Colonic mucosa (tissue), 4 donors: ENCODE measurements around the gene LRRC10B. TPM values are rescaled to one million over a fixed set of nuclear protein-coding genes. Genes with fewer than 3 reads are reported as not detected.

Experiments
- DNase-seq: peaks from one replicate; pipeline ENCODE4 v3.0.0-alpha.2; 2020
- H3K27ac ChIP-seq: fragments of 200-600 bp; one replicate; pipeline ENCODE4 v1.8.0; 2021
- H3K27me3 ChIP-seq: fragments of 200-600 bp; one replicate; pipeline ENCODE4 v1.8.0; 2021
- H3K36me3 ChIP-seq: fragments of 200-600 bp; one replicate; pipeline ENCODE4 v1.8.0; 2021
- H3K4me1 ChIP-seq: fragments of 200-600 bp; one replicate; pipeline ENCODE4 v1.8.0; 2021; ENCODE audit warnings: mild to moderate bottlenecking
- H3K4me3 ChIP-seq: fragments of 200-600 bp; one replicate; pipeline ENCODE4 v1.8.0; 2021
- H3K9ac ChIP-seq, 2 donors: one replicate each; pipeline ENCODE4 v1.7.0; 2013; ENCODE audit warnings: control low read depth in 2 of 2, low read depth in 2 of 2, low read length in 2 of 2
- H3K9me3 ChIP-seq: fragments of 200-600 bp; one replicate; pipeline ENCODE4 v1.8.0; 2021
- CTCF ChIP-seq: fragments of 200-600 bp; IDR thresholded peaks from one replicate; pipeline ENCODE4 v1.8.0; 2022; ENCODE audit warnings: antibody characterized with exemption, mild to moderate bottlenecking
- intact Hi-C: fragments of 100-400 bp; cut with DNase I; formaldehyde crosslinking; loops from one replicate; pipeline ENCODE4 v1.14.1; 2022
- total RNA-seq, 2 donors: library from RNA; stranded (reverse); fragmentation: NEBNext Ultra II Directional in 1 of 2; extraction: Animal tissue kit (Norgen Biotek cat#: 25700) in 1 of 2; gene quantifications; one replicate each; pipeline ENCODE4 v1.2.1, GENCODE V29; 2021
- donor health status: healthy.
- donor health status: DM: no; HTN: no; CAD: no.
- donor health status: DM: no; HTN: no; CAD: no.

The LRRC10B gene
- total RNA-seq, 2 donors from 2014 or later = 0.54 to 1.3 TPM

GRCh38 chr11:61551634-61552033 lies 43.1 kb downstream of the LRRC10B start:
- intact Hi-C loops = no loop called here
- Histone ChIP-seq H3K9me3 (no peaks in the 10 kb centered on the region), H3K4me3 (no peak overlapping the region), H3K4me1 (no peaks in the 10 kb centered on the region), H3K9ac (no peak overlapping the region), H3K36me3 (no peaks in the 10 kb centered on the region), H3K27ac (no peak overlapping the region), H3K27me3 (peaks cover 20% of the 10 kb centered on the region)
- no peak for TF ChIP-seq CTCF
- no peak for DNase-seq

GRCh38 chr11:61552108-61552635 lies 43.6 kb downstream of the LRRC10B start:
- intact Hi-C loops = no loop called here
- TF ChIP-seq CTCF = no peak

GRCh38 chr11:61553373-61554171 lies 45.0 kb downstream of the LRRC10B start:
- H3K27me3 ChIP-seq = peaks cover 20% of the 10 kb centered on the region
- intact Hi-C loops = no loop called here

More at GRCh38 chr11:61552108-61552635, 43.6 kb downstream of the LRRC10B start:
- Histone ChIP-seq H3K4me3 (no peak overlapping the region), H3K27ac (no peak overlapping the region), H3K27me3 (peaks cover 20% of the 10 kb centered on the region), H3K4me1 (no peaks in the 10 kb centered on the region), H3K36me3 (no peaks in the 10 kb centered on the region), H3K9ac (no peak overlapping the region), H3K9me3 (no peaks in the 10 kb centered on the region)
- no peak for DNase-seq

GRCh38 chr11:61554172-61554988 lies 45.8 kb downstream of the LRRC10B start:
- Histone ChIP-seq H3K27ac (no peak overlapping the region), H3K27me3 (peaks cover 20% of the 10 kb centered on the region), H3K9me3 (no peaks in the 10 kb centered on the region), H3K9ac (no peak overlapping the region), H3K4me3 (no peak overlapping the region), H3K36me3 (no peaks in the 10 kb centered on the region), H3K4me1 (no peaks in the 10 kb centered on the region)
- no peak for DNase-seq
- TF ChIP-seq CTCF = no peak
- intact Hi-C loops = no loop called here

More at GRCh38 chr11:61553373-61554171, 45.0 kb downstream of the LRRC10B start:
- no peak for TF ChIP-seq CTCF
- Histone ChIP-seq H3K4me1 (no peaks in the 10 kb centered on the region), H3K36me3 (no peaks in the 10 kb centered on the region), H3K9me3 (no peaks in the 10 kb centered on the region), H3K27ac (no peak overlapping the region), H3K9ac (no peak overlapping the region), H3K4me3 (no peak overlapping the region)
- DNase-seq = no peak

GRCh38 chr11:61555051-61555969 lies 46.8 kb downstream of the LRRC10B start:
- intact Hi-C loops = no loop called here

More at GRCh38 chr11:61555051-61555969, 46.8 kb downstream of the LRRC10B start:
- Histone ChIP-seq H3K4me3 (no peak overlapping the region), H3K36me3 (no peaks in the 10 kb centered on the region), H3K27me3 (peaks cover 20% of the 10 kb centered on the region), H3K27ac (no peak overlapping the region), H3K4me1 (no peaks in the 10 kb centered on the region), H3K9me3 (no peaks in the 10 kb centered on the region), H3K9ac (no peak overlapping the region)
- DNase-seq = no peak
- no peak for TF ChIP-seq CTCF
